Measurements from ENCODE around the gene CEBPB.

GRCh38 chr20:50217207-50217949 is 26.7 kb downstream of the CEBPB start:
- TF ChIP-seq CTCF (IDR thresholded peaks at IDR 0.05) (no peak), POLR2A (IDR thresholded peaks at IDR 0.05) (no peak)
